Ishikawa (cell line): ENCODE results near the gene CDCA5.

ENCODE experiments used
- EGR1 ChIP-seq: IDR thresholded peaks from 2 replicates; pipeline ENCODE4 v1.6.1; 2012
- TAF1 ChIP-seq: IDR thresholded peaks from 2 replicates; pipeline ENCODE4 v1.6.1; 2012; ENCODE audit warnings: low read depth, mild to moderate bottlenecking
- TEAD4 ChIP-seq: IDR thresholded peaks from 2 replicates; pipeline ENCODE4 v1.6.1; 2012
- YY1 ChIP-seq: IDR thresholded peaks from 2 replicates; pipeline ENCODE4 v1.6.1; 2012; ENCODE audit warnings: low read depth
- TF ChIP-seq, protein P1 (sequence below): IDR thresholded peaks from 2 replicates; pipeline ENCODE4 v1.6.1; 2012
- TF ChIP-seq, protein P2 (sequence below): IDR thresholded peaks from 2 replicates; pipeline ENCODE4 v1.6.1; 2012
- TF ChIP-seq, protein P3 (sequence below): IDR thresholded peaks from 2 replicates; pipeline ENCODE4 v1.6.1; 2012; ENCODE audit warnings: low read depth, mild to moderate bottlenecking

DNA sequence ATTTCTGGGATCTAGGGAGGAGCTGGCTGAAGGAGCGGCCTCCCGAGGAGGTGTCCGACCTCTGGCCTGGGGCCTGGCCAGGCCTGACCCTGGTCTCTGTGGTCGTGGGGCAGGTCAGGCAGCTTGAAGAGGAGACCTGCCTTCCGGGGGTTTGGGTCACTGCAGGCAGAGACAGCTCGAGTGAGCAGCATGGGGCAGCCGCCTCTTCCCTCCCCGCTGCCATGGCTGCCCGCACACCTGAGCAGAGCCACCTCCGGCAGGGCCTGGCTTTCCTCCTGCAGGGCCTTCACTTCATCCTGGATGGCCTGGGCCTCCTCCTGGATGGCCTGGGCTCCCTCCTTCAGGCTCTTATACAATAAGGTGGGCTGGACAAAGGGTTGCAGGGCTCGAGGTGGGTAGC, 17.5 kb downstream of the CDCA5 start:
- TF ChIP-seq YY1 (no peak), EGR1 (no peak), TAF1 (no peak), TEAD4 (no peak)
- TF ChIP-seq, protein P1, sequence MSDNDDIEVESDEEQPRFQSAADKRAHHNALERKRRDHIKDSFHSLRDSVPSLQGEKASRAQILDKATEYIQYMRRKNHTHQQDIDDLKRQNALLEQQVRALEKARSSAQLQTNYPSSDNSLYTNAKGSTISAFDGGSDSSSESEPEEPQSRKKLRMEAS: no peak
- TF ChIP-seq, protein P2, sequence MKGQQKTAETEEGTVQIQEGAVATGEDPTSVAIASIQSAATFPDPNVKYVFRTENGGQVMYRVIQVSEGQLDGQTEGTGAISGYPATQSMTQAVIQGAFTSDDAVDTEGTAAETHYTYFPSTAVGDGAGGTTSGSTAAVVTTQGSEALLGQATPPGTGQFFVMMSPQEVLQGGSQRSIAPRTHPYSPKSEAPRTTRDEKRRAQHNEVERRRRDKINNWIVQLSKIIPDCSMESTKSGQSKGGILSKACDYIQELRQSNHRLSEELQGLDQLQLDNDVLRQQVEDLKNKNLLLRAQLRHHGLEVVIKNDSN: no peak
- TF ChIP-seq, protein P3, sequence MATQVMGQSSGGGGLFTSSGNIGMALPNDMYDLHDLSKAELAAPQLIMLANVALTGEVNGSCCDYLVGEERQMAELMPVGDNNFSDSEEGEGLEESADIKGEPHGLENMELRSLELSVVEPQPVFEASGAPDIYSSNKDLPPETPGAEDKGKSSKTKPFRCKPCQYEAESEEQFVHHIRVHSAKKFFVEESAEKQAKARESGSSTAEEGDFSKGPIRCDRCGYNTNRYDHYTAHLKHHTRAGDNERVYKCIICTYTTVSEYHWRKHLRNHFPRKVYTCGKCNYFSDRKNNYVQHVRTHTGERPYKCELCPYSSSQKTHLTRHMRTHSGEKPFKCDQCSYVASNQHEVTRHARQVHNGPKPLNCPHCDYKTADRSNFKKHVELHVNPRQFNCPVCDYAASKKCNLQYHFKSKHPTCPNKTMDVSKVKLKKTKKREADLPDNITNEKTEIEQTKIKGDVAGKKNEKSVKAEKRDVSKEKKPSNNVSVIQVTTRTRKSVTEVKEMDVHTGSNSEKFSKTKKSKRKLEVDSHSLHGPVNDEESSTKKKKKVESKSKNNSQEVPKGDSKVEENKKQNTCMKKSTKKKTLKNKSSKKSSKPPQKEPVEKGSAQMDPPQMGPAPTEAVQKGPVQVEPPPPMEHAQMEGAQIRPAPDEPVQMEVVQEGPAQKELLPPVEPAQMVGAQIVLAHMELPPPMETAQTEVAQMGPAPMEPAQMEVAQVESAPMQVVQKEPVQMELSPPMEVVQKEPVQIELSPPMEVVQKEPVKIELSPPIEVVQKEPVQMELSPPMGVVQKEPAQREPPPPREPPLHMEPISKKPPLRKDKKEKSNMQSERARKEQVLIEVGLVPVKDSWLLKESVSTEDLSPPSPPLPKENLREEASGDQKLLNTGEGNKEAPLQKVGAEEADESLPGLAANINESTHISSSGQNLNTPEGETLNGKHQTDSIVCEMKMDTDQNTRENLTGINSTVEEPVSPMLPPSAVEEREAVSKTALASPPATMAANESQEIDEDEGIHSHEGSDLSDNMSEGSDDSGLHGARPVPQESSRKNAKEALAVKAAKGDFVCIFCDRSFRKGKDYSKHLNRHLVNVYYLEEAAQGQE: no peak
